Measurements from ENCODE around the gene PIGU.
"Not testable (repeated sequence)": the region's sequence is repeated elsewhere in the genome, so short reads cannot be mapped to it uniquely, and the experiment has no call there.

The PIGU gene

DNA sequence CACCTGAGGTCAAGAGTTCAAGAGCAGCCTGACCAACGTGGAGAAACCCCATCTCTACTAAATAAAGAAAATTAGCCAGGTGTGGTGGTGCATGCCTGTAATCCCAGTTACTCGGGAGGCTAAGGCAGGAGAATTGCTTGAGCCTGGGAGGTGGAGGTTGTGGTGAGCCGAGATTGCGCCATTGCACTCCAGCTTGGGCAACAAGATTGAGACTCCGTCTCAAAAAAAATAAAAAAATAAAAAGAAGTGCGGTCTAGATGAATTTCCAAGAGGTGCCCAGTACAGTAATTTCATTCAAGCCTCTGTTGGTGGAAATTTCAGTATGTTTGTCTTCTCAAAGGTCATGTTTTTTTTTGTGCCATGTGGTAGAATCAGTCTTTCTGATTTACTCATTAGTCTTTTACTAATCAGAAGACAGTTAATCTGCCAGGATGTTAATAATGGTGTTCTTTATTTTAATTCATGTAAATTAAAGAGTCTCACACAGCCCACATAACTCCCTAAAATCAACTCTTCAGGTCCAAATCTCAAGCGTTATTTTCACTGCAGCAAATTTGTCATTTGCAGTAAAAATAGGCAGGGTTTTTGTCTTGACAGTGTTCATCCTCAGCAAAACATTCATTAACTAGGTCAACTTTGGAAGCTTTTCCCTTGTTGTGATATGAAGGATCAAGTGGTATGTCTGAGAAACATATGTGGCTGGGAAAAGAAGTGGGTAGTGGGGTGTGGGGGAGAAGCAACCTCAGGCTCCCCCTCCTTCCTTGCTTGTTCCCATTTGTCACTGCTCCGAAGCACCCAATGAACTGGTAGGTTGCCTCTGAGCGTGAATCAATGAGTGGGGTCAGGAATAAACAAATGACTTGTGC is 40.6 kb upstream of the PIGU start:
- H3K4me1 ChIP-seq (ENCODE audit: control insufficient read depth, low read depth, low read length): no peaks in the 10 kb centered on the region
- H2BK120ac ChIP-seq (ENCODE audit: low read depth, low read length): no peak overlapping the region
- DNase-seq: no peak
- H3K27me3 ChIP-seq (ENCODE audit: insufficient read depth, low read length, poor library complexity): no peaks in the 10 kb centered on the region
- H3K4me2 ChIP-seq (ENCODE audit: low read length): no peak overlapping the region
- WGBS (ENCODE audit: extremely low coverage, insufficient coverage, low lambda C conversion rate): no CpG with 5 or more reads among the region's 9 CpGs
- H3K4ac ChIP-seq (ENCODE audit: low read depth, low read length): no peak overlapping the region
- H3K23ac ChIP-seq (ENCODE audit: low read length): no peak overlapping the region
- H2BK15ac ChIP-seq (replicated peaks; ENCODE audit: low read depth): no peak overlapping the region
- H2BK5ac ChIP-seq (ENCODE audit: low read length): no peak overlapping the region
- H4K5ac ChIP-seq (ENCODE audit: low read length): no peak overlapping the region
- no peak overlapping the region for H3K9ac ChIP-seq (ENCODE audit: low read length)
- no peaks in the 10 kb centered on the region for H3K79me1 ChIP-seq (ENCODE audit: low read length)
- no peak overlapping the region for H3K27ac ChIP-seq (ENCODE audit: low read depth, low read length)
- no peak overlapping the region for H3K56ac ChIP-seq (ENCODE audit: low read length)
- no peaks in the 10 kb centered on the region for H3K36me3 ChIP-seq (ENCODE audit: control insufficient read depth, insufficient read depth, low read length)
- no peak overlapping the region for H4K8ac ChIP-seq (ENCODE audit: low read depth, low read length)
- H2AK5ac ChIP-seq (ENCODE audit: low read length): no peak overlapping the region
- no peaks in the 10 kb centered on the region for H3K79me2 ChIP-seq (ENCODE audit: control insufficient read depth, insufficient read depth, low read length)
- H3K18ac ChIP-seq (ENCODE audit: low read length): no peak overlapping the region
- H3K4me3 ChIP-seq (ENCODE audit: low read length): no peak overlapping the region

DNA sequence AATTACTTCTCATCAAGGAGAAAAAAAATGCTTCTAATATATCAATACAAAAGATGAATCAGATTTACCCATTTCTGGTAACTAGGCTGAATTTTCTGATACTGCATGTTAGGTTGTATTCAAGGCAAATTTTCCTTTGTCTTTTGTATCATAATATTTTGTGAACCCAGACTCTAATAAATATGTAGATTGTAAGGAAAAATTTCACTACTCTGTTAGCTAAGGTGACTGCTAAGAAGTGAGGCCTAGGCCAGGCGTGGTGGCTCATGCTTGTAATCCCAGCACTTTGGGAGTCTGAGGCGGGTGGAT is 40.0 kb upstream of the PIGU start:
- Histone ChIP-seq H3K56ac (ENCODE audit: low read length) (no peak overlapping the region), H3K79me2 (ENCODE audit: control insufficient read depth, insufficient read depth, low read length) (no peaks in the 10 kb centered on the region), H2BK120ac (ENCODE audit: low read depth, low read length) (no peak overlapping the region), H2BK15ac (replicated peaks; ENCODE audit: low read depth) (no peak overlapping the region), H3K36me3 (ENCODE audit: control insufficient read depth, insufficient read depth, low read length) (no peaks in the 10 kb centered on the region), H4K8ac (ENCODE audit: low read depth, low read length) (no peak overlapping the region), H3K79me1 (ENCODE audit: low read length) (no peaks in the 10 kb centered on the region), H2AK5ac (ENCODE audit: low read length) (no peak overlapping the region), H3K4me3 (ENCODE audit: low read length) (no peak overlapping the region), H3K4ac (ENCODE audit: low read depth, low read length) (no peak overlapping the region), H4K5ac (ENCODE audit: low read length) (no peak overlapping the region), H3K23ac (ENCODE audit: low read length) (no peak overlapping the region), H3K18ac (ENCODE audit: low read length) (no peak overlapping the region), H3K27me3 (ENCODE audit: insufficient read depth, low read length, poor library complexity) (no peaks in the 10 kb centered on the region), H3K4me2 (ENCODE audit: low read length) (no peak overlapping the region), H3K27ac (ENCODE audit: low read depth, low read length) (no peak overlapping the region), H2BK5ac (ENCODE audit: low read length) (no peak overlapping the region), H3K4me1 (ENCODE audit: control insufficient read depth, low read depth, low read length) (no peaks in the 10 kb centered on the region), H3K9ac (ENCODE audit: low read length) (no peak overlapping the region)
- no CpG with 5 or more reads among the region's 2 CpGs for WGBS (ENCODE audit: extremely low coverage, insufficient coverage, low lambda C conversion rate)
- no peak for DNase-seq

DNA sequence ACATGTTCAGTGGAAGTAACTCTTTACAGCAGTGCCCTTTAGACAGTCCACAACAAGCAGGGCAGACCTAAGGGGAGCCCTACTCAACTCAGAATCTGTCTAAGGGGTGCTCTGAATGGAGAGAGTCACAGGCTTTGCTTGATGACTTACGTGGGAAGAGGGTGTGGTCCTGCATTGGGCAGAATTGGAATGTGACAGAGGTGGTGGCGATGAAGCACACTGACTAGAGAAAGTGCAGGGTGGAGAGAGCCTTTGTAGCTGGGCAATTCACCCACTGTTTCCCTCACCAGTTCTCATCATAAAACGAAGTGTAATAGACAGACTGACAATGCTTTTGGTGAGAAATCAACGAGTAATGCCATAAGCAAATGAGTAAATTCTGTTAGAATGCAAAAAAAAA is 38.5 kb upstream of the PIGU start:
- Histone ChIP-seq H2AK5ac (ENCODE audit: low read length) (no peak overlapping the region), H2BK5ac (ENCODE audit: low read length) (no peak overlapping the region), H2BK15ac (replicated peaks; ENCODE audit: low read depth) (no peak overlapping the region), H4K8ac (ENCODE audit: low read depth, low read length) (no peak overlapping the region), H3K27me3 (ENCODE audit: insufficient read depth, low read length, poor library complexity) (peaks cover 2% of the 10 kb centered on the region), H3K23ac (ENCODE audit: low read length) (no peak overlapping the region), H3K4me3 (ENCODE audit: low read length) (no peak overlapping the region), H3K9ac (ENCODE audit: low read length) (no peak overlapping the region), H3K79me2 (ENCODE audit: control insufficient read depth, insufficient read depth, low read length) (no peaks in the 10 kb centered on the region), H3K4me2 (ENCODE audit: low read length) (no peak overlapping the region), H3K36me3 (ENCODE audit: control insufficient read depth, insufficient read depth, low read length) (no peaks in the 10 kb centered on the region), H3K79me1 (ENCODE audit: low read length) (no peaks in the 10 kb centered on the region), H3K4ac (ENCODE audit: low read depth, low read length) (no peak overlapping the region), H2BK120ac (ENCODE audit: low read depth, low read length) (no peak overlapping the region), H3K4me1 (ENCODE audit: control insufficient read depth, low read depth, low read length) (no peaks in the 10 kb centered on the region), H3K18ac (ENCODE audit: low read length) (no peak overlapping the region), H3K27ac (ENCODE audit: low read depth, low read length) (no peak overlapping the region), H3K56ac (ENCODE audit: low read length) (no peak overlapping the region), H4K5ac (ENCODE audit: low read length) (no peak overlapping the region)
- WGBS (ENCODE audit: extremely low coverage, insufficient coverage, low lambda C conversion rate): no CpG with 5 or more reads among the region's 4 CpGs
- no peak for DNase-seq

DNA sequence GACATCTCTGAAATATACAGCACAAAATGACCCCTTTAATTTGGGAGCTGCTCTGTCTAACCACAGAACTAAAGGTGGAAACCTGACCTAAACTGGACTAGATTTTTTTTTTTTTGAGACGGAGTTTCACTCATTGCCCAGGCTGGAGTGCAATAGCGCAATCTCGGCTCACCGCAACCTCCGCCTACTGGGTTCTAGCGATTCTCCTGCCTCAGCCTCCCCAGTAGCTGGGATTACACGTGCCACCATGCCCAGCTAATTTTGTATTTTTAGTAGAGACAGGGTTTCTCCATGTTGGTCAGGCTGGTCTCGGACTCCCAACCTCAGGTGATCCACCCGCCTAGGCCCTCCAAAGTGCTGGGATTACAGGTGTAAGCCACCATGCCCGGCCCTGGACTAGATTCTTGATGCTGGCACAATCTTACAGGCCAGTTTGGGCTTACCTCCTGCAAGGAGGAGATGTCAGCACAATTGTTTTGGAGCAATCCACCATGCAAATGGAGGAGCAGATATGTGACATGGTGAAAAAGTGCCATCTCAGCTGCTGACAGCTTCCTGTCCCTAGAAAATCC is 37.1 kb upstream of the PIGU start:
- H3K27ac ChIP-seq (ENCODE audit: low read depth, low read length): not testable (repeated sequence)

DNA sequence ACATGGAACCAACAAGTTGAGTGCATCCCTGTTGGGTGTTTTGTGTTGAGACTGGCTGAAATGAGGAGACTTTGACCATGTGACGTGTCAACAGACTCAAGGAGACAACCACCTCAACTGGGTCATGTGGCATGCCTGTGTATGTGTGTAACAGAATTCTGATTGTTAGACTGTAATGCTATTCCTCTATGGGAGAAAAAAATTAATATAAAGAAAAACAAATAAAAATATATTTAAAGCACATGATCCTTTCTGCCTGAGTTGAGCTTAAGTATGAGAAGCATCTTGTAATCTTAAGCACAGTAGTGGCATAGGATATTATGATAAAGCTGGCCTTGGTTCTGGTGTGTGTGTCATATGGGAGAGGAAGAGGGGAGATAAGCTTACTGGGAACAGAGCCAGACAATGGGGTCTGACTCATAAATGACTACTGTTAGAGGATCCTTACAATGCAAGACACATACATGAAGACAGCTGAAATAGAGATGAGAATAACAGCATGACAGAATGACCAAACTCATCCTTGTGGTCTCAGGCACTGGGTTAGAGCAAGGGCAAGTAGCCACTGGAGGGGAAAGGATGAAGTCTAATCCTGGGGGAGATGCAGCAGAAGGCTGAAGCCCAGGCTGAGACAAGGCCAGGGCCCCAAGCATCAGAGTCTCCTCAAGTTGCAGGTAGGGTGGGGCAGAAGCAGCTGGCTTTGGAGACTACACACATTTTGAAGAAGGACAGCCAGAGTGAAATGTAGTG is 36.5 kb upstream of the PIGU start:
- Histone ChIP-seq H2BK5ac (ENCODE audit: low read length) (no peak overlapping the region), H3K4ac (ENCODE audit: low read depth, low read length) (no peak overlapping the region), H4K8ac (ENCODE audit: low read depth, low read length) (no peak overlapping the region), H3K27ac (ENCODE audit: low read depth, low read length) (no peak overlapping the region), H3K9ac (ENCODE audit: low read length) (no peak overlapping the region), H3K4me1 (ENCODE audit: control insufficient read depth, low read depth, low read length) (no peaks in the 10 kb centered on the region), H3K23ac (ENCODE audit: low read length) (no peak overlapping the region), H3K4me3 (ENCODE audit: low read length) (no peak overlapping the region), H3K18ac (ENCODE audit: low read length) (no peak overlapping the region), H3K27me3 (ENCODE audit: insufficient read depth, low read length, poor library complexity) (peaks cover 4% of the 10 kb centered on the region), H3K79me2 (ENCODE audit: control insufficient read depth, insufficient read depth, low read length) (no peaks in the 10 kb centered on the region), H3K56ac (ENCODE audit: low read length) (no peak overlapping the region), H3K79me1 (ENCODE audit: low read length) (no peaks in the 10 kb centered on the region), H2BK15ac (replicated peaks; ENCODE audit: low read depth) (no peak overlapping the region), H2BK120ac (ENCODE audit: low read depth, low read length) (no peak overlapping the region), H4K5ac (ENCODE audit: low read length) (no peak overlapping the region), H3K36me3 (ENCODE audit: control insufficient read depth, insufficient read depth, low read length) (no peaks in the 10 kb centered on the region), H3K4me2 (ENCODE audit: low read length) (no peak overlapping the region), H2AK5ac (ENCODE audit: low read length) (no peak overlapping the region)
- WGBS (ENCODE audit: extremely low coverage, insufficient coverage, low lambda C conversion rate): no CpG with 5 or more reads among the region's 1 CpG
- DNase-seq: no peak

More for the DNA sequence above, 37.1 kb upstream of the PIGU start:
- not testable (repeated sequence) for H2BK15ac ChIP-seq (replicated peaks; ENCODE audit: low read depth); H3K79me2 ChIP-seq (ENCODE audit: control insufficient read depth, insufficient read depth, low read length); H3K36me3 ChIP-seq (ENCODE audit: control insufficient read depth, insufficient read depth, low read length); H2BK5ac ChIP-seq (ENCODE audit: low read length); H4K5ac ChIP-seq (ENCODE audit: low read length); H3K18ac ChIP-seq (ENCODE audit: low read length); H2BK120ac ChIP-seq (ENCODE audit: low read depth, low read length); H2AK5ac ChIP-seq (ENCODE audit: low read length); H3K9ac ChIP-seq (ENCODE audit: low read length); H3K4ac ChIP-seq (ENCODE audit: low read depth, low read length); H3K4me2 ChIP-seq (ENCODE audit: low read length); H4K8ac ChIP-seq (ENCODE audit: low read depth, low read length); DNase-seq; H3K27me3 ChIP-seq (ENCODE audit: insufficient read depth, low read length, poor library complexity); H3K56ac ChIP-seq (ENCODE audit: low read length); H3K79me1 ChIP-seq (ENCODE audit: low read length); H3K4me3 ChIP-seq (ENCODE audit: low read length); H3K4me1 ChIP-seq (ENCODE audit: control insufficient read depth, low read depth, low read length); H3K23ac ChIP-seq (ENCODE audit: low read length)
- WGBS (ENCODE audit: extremely low coverage, insufficient coverage, low lambda C conversion rate): no CpG with 5 or more reads among the region's 10 CpGs

All from mesendoderm (in vitro differentiated cells).